ENCODE data around the gene MYO1C. TPM values are rescaled to one million over a fixed set of nuclear protein-coding genes. Genes with fewer than 3 reads are reported as not detected.

Gene MYO1C
- total RNA-seq, 1 experiment from 2014 or later, result 73.6 TPM

DNA sequence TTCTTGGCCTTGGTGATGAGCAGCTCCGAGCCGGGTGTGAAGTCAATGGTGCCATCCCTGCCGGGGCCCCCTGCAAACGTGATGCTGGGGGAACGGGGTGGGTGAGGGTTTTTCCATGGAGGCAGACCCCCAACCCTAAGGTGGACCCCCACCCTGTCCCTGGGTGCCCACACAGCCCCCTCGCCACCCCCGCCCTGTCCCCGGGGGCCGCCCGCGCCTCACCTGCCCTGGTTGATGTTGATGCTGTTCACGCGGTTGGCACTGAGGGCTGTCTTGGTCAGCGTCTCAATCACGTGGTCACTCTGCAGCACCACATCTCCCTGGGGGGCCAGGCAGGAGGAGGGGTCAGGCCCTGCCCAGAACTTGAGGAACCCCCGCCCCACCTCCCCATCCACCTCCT, 25.2 kb downstream of the MYO1C start:
- Mint-ChIP-seq H3K36me3 (peaks cover 35% of the 10 kb centered on the region), H3K9me3 (no peaks in the 10 kb centered on the region)

DNA sequence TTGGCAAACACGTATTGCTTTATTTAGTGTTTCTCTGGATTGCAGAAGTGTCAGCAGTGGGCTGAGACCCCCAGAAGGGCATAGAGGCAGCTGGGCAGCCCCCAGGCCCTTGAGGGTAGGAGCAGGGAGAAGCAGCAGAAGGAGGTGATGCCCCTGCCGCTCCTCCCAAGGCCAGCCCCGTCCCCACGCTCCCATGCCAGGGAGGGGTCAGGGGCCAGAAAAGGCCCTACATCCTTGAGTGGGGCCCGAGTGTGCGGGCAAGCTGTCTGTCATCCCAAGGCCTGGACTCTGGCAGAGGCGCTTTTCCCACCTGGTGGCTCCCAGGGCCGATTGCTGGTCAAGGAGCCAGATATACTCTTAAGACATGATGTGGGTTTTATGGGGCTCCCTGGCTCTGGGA, 28.3 kb downstream of the MYO1C start:
- ATAC-seq (no peak), DNase-seq (ENCODE audit: low spot score) (no peak)
- ChIA-PET POLR2A (no interaction called here), CTCF (interaction anchor here (1.0 kb wide), 1 partner anchor 52 kb away, joined by 3 read pairs; the partner anchor contains the start of gene INPP5K)
- H3K4me1 Mint-ChIP-seq, result peaks cover 15% of the 10 kb centered on the region
- H3K27ac Mint-ChIP-seq, result peak overlapping the region; percentile 65; the same call in 1 of the 2 replicates
- TF ChIP-seq, protein P1, sequence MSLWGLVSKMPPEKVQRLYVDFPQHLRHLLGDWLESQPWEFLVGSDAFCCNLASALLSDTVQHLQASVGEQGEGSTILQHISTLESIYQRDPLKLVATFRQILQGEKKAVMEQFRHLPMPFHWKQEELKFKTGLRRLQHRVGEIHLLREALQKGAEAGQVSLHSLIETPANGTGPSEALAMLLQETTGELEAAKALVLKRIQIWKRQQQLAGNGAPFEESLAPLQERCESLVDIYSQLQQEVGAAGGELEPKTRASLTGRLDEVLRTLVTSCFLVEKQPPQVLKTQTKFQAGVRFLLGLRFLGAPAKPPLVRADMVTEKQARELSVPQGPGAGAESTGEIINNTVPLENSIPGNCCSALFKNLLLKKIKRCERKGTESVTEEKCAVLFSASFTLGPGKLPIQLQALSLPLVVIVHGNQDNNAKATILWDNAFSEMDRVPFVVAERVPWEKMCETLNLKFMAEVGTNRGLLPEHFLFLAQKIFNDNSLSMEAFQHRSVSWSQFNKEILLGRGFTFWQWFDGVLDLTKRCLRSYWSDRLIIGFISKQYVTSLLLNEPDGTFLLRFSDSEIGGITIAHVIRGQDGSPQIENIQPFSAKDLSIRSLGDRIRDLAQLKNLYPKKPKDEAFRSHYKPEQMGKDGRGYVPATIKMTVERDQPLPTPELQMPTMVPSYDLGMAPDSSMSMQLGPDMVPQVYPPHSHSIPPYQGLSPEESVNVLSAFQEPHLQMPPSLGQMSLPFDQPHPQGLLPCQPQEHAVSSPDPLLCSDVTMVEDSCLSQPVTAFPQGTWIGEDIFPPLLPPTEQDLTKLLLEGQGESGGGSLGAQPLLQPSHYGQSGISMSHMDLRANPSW (CRISPR knock-in tag; conservative IDR thresholded peaks at IDR 0.05; ENCODE audit: low read depth), result no peak
- TF ChIP-seq, protein P2, sequence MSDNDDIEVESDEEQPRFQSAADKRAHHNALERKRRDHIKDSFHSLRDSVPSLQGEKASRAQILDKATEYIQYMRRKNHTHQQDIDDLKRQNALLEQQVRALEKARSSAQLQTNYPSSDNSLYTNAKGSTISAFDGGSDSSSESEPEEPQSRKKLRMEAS (CRISPR knock-in tag; IDR thresholded peaks at IDR 0.05), result no peak
- no peak for TF ChIP-seq EMX1 (CRISPR knock-in tag; IDR thresholded peaks at IDR 0.05)
- TF ChIP-seq, protein P3, sequence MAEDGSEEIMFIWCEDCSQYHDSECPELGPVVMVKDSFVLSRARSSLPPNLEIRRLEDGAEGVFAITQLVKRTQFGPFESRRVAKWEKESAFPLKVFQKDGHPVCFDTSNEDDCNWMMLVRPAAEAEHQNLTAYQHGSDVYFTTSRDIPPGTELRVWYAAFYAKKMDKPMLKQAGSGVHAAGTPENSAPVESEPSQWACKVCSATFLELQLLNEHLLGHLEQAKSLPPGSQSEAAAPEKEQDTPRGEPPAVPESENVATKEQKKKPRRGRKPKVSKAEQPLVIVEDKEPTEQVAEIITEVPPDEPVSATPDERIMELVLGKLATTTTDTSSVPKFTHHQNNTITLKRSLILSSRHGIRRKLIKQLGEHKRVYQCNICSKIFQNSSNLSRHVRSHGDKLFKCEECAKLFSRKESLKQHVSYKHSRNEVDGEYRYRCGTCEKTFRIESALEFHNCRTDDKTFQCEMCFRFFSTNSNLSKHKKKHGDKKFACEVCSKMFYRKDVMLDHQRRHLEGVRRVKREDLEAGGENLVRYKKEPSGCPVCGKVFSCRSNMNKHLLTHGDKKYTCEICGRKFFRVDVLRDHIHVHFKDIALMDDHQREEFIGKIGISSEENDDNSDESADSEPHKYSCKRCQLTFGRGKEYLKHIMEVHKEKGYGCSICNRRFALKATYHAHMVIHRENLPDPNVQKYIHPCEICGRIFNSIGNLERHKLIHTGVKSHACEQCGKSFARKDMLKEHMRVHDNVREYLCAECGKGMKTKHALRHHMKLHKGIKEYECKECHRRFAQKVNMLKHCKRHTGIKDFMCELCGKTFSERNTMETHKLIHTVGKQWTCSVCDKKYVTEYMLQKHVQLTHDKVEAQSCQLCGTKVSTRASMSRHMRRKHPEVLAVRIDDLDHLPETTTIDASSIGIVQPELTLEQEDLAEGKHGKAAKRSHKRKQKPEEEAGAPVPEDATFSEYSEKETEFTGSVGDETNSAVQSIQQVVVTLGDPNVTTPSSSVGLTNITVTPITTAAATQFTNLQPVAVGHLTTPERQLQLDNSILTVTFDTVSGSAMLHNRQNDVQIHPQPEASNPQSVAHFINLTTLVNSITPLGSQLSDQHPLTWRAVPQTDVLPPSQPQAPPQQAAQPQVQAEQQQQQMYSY (CRISPR knock-in tag; IDR thresholded peaks at IDR 0.05), result no peak
- H3K27me3 Mint-ChIP-seq (ENCODE audit: low read depth), result no peaks in the 10 kb centered on the region
- H3K9me3 Mint-ChIP-seq, result peaks cover 3% of the 10 kb centered on the region; the same call in 1 of the 2 replicates
- peaks cover 28% of the 10 kb centered on the region for H3K36me3 Mint-ChIP-seq
- H3K4me3 Mint-ChIP-seq, result no peak overlapping the region

More for the DNA sequence above, 25.2 kb downstream of the MYO1C start:
- DNase-seq (ENCODE audit: low spot score) (no peak), ATAC-seq (no peak)
- H3K27me3 Mint-ChIP-seq (ENCODE audit: low read depth), result no peaks in the 10 kb centered on the region
- no peak overlapping the region for H3K27ac Mint-ChIP-seq
- ChIA-PET CTCF (interaction anchor here (1.8 kb wide), 1 partner anchor 18 kb away, joined by 4 read pairs; no protein-coding TSS in a partner anchor), POLR2A (no interaction called here)
- peaks cover 15% of the 10 kb centered on the region for H3K4me1 Mint-ChIP-seq
- TF ChIP-seq ZBTB21 (CRISPR knock-in tag; IDR thresholded peaks at IDR 0.05; ENCODE audit: borderline replicate concordance) (no peak), ZNF232 (CRISPR knock-in tag; IDR thresholded peaks at IDR 0.05) (no peak), ZNF263 (CRISPR knock-in tag; IDR thresholded peaks at IDR 0.05; ENCODE audit: low read depth) (no peak), SMAD4 (CRISPR knock-in tag; IDR thresholded peaks at IDR 0.05) (no peak), NFYB (CRISPR knock-in tag; conservative IDR thresholded peaks at IDR 0.05; ENCODE audit: low read depth) (no peak), ZNF317 (CRISPR knock-in tag; IDR thresholded peaks at IDR 0.05; ENCODE audit: borderline replicate concordance, low read depth) (no peak), ZNF423 (CRISPR knock-in tag; IDR thresholded peaks at IDR 0.05) (no peak)
- TF ChIP-seq, protein P4, sequence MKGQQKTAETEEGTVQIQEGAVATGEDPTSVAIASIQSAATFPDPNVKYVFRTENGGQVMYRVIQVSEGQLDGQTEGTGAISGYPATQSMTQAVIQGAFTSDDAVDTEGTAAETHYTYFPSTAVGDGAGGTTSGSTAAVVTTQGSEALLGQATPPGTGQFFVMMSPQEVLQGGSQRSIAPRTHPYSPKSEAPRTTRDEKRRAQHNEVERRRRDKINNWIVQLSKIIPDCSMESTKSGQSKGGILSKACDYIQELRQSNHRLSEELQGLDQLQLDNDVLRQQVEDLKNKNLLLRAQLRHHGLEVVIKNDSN (CRISPR knock-in tag; IDR thresholded peaks at IDR 0.05), result no peak
- TF ChIP-seq, protein P5, sequence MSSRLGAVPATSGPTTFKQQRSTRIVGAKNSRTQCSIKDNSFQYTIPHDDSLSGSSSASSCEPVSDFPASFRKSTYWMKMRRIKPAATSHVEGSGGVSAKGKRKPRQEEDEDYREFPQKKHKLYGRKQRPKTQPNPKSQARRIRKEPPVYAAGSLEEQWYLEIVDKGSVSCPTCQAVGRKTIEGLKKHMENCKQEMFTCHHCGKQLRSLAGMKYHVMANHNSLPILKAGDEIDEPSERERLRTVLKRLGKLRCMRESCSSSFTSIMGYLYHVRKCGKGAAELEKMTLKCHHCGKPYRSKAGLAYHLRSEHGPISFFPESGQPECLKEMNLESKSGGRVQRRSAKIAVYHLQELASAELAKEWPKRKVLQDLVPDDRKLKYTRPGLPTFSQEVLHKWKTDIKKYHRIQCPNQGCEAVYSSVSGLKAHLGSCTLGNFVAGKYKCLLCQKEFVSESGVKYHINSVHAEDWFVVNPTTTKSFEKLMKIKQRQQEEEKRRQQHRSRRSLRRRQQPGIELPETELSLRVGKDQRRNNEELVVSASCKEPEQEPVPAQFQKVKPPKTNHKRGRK (CRISPR knock-in tag; IDR thresholded peaks at IDR 0.05; ENCODE audit: borderline replicate concordance), result no peak
- TF ChIP-seq, protein P6, sequence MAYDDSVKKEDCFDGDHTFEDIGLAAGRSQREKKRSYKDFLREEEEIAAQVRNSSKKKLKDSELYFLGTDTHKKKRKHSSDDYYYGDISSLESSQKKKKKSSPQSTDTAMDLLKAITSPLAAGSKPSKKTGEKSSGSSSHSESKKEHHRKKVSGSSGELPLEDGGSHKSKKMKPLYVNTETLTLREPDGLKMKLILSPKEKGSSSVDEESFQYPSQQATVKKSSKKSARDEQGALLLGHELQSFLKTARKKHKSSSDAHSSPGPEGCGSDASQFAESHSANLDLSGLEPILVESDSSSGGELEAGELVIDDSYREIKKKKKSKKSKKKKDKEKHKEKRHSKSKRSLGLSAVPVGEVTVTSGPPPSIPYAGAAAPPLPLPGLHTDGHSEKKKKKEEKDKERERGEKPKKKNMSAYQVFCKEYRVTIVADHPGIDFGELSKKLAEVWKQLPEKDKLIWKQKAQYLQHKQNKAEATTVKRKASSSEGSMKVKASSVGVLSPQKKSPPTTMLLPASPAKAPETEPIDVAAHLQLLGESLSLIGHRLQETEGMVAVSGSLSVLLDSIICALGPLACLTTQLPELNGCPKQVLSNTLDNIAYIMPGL (CRISPR knock-in tag; IDR thresholded peaks at IDR 0.05), result no peak
- TF ChIP-seq, protein P7, sequence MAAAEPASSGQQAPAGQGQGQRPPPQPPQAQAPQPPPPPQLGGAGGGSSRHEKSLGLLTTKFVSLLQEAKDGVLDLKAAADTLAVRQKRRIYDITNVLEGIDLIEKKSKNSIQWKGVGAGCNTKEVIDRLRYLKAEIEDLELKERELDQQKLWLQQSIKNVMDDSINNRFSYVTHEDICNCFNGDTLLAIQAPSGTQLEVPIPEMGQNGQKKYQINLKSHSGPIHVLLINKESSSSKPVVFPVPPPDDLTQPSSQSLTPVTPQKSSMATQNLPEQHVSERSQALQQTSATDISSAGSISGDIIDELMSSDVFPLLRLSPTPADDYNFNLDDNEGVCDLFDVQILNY (CRISPR knock-in tag; IDR thresholded peaks at IDR 0.05), result no peak
- TF ChIP-seq, protein P3 (CRISPR knock-in tag; IDR thresholded peaks at IDR 0.05), result no peak
- no peak overlapping the region for H3K4me3 Mint-ChIP-seq

All from WTC11 (cell line).